KMS-11 (cell line): ENCODE results near the gene NCOA1.
"Not testable (repeated sequence)": the region's sequence is repeated elsewhere in the genome, so short reads cannot be mapped to it uniquely, and the experiment has no call there.

Experiments
- H2AFZ ChIP-seq: fragments of 200-600 bp; sonication (generic); 2 replicates; pipeline ENCODE4 v1.6.1; 2016; ENCODE audit warnings: antibody characterized with exemption, mixed run types, low read depth
- H3K27ac ChIP-seq: fragments of 200-600 bp; sonication (generic); 2 replicates; pipeline ENCODE4 v1.6.1; 2016; ENCODE audit warnings: mild to moderate bottlenecking, mixed run types
- H3K27me3 ChIP-seq: fragments of 200-600 bp; sonication (generic); 2 replicates; pipeline ENCODE4 v1.6.1; 2017; ENCODE audit warnings: mild to moderate bottlenecking, low read depth, mixed run types, moderate library complexity; ENCODE audit not compliant: insufficient read depth
- H3K36me3 ChIP-seq: fragments of 200-600 bp; sonication (generic); 2 replicates; pipeline ENCODE4 v1.6.1; 2017; ENCODE audit warnings: mild to moderate bottlenecking, mixed run types; ENCODE audit not compliant: insufficient read depth
- H3K4me1 ChIP-seq: fragments of 200-600 bp; sonication (generic); 2 replicates; pipeline ENCODE4 v1.6.1; 2016; ENCODE audit warnings: mild to moderate bottlenecking, low read depth, mixed run types; ENCODE audit not compliant: poor library complexity, severe bottlenecking
- H3K4me2 ChIP-seq: fragments of 200-600 bp; sonication (generic); 2 replicates; pipeline ENCODE4 v1.7.0; 2016; ENCODE audit warnings: mild to moderate bottlenecking, mixed run types
- H3K4me3 ChIP-seq: fragments of 200-600 bp; sonication (generic); IDR thresholded peaks from 2 replicates; pipeline ENCODE4 v1.6.1; 2017; ENCODE audit warnings: low read depth, low read length, mixed read lengths; ENCODE audit not compliant: insufficient read depth
- H3K79me2 ChIP-seq: fragments of 200-600 bp; sonication (generic); 2 replicates; pipeline ENCODE4 v1.6.1; 2016; ENCODE audit warnings: low read depth, mixed run types; ENCODE audit not compliant: insufficient read depth
- H3K9ac ChIP-seq: fragments of 200-600 bp; sonication (generic); 2 replicates; pipeline ENCODE4 v1.6.1; 2016; ENCODE audit warnings: mild to moderate bottlenecking, mixed run types
- H4K20me1 ChIP-seq: fragments of 200-600 bp; sonication (generic); 2 replicates; pipeline ENCODE4 v1.6.1; 2016; ENCODE audit warnings: mild to moderate bottlenecking, mixed run types; ENCODE audit not compliant: insufficient read depth
- TF ChIP-seq, protein P1 (sequence below): fragments of 200-600 bp; sonication (generic); conservative IDR thresholded peaks from 2 replicates; pipeline ENCODE4 v1.6.1; 2017; ENCODE audit warnings: low read depth, mild to moderate bottlenecking, antibody characterized with exemption, low read length, moderate library complexity, mixed read lengths

Gene NCOA1

DNA sequence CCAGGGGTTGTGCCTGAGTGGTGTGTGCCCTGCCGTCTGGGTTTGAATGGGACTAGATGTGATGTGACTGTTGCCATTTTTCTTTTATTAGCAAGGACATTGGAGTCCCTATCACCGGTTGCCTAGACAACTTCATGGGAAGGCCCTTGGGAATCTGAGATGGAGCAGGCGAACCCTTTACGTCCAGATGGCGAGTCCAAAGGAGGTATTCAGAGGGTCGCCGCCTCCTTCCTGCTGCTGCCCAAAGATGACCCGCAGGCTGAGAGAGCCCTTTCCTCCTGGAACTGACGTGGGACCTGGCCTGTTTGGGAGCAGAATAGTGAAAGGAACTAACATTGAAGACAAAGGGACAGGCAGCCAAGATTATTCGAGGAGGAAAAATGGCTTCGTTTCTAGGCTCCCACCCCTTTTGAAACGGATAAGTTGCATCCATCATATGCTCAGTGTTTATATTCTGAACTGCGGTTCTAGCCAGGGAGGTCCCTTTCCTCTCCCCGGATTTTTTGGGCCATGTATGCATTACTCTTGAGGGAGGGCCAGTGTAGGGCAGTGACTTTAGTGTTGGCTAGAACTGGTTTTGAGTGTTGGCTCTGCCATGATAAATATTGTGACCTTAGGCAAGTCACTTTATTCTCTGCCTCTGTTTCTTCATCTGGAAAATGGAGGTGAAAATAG lies 302.8 kb downstream of the NCOA1 start:
- TF ChIP-seq, protein P1, sequence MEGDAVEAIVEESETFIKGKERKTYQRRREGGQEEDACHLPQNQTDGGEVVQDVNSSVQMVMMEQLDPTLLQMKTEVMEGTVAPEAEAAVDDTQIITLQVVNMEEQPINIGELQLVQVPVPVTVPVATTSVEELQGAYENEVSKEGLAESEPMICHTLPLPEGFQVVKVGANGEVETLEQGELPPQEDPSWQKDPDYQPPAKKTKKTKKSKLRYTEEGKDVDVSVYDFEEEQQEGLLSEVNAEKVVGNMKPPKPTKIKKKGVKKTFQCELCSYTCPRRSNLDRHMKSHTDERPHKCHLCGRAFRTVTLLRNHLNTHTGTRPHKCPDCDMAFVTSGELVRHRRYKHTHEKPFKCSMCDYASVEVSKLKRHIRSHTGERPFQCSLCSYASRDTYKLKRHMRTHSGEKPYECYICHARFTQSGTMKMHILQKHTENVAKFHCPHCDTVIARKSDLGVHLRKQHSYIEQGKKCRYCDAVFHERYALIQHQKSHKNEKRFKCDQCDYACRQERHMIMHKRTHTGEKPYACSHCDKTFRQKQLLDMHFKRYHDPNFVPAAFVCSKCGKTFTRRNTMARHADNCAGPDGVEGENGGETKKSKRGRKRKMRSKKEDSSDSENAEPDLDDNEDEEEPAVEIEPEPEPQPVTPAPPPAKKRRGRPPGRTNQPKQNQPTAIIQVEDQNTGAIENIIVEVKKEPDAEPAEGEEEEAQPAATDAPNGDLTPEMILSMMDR = no peak
- Histone ChIP-seq H3K27me3 (no peaks in the 10 kb centered on the region), H3K9ac (peak overlapping the region; percentile 87; the same call in 1 of the 2 replicates), H3K27ac (peak overlapping the region; percentile 88), H3K4me3 (peak overlapping the region; percentile 41), H3K4me2 (peak overlapping the region; percentile 96), H3K36me3 (no peaks in the 10 kb centered on the region), H3K79me2 (peaks cover 56% of the 10 kb centered on the region), H3K4me1 (peaks cover 32% of the 10 kb centered on the region), H2AFZ (peak overlapping the region; percentile 85), H4K20me1 (no peaks in the 10 kb centered on the region)

DNA sequence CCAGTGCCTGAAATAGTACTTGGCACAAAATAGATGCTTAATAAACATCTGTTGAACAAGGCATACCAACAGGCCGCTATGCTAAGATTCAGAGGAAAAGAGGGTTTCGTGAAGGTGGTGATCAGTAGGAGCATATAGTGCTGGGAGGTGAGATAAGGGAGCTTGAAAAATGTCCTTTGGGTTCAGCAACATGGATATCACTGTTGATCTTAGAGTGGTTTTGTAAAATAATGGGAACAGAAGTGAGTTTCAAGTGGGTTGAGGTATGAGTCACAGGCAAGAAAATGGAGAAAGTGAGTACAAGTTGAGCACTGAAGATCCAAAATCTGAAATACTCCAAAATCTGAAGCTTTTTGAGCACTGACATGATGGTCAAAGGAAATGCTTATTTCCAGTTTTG lies 306.6 kb downstream of the NCOA1 start:
- Histone ChIP-seq H3K9ac (no peak overlapping the region), H3K27me3 (no peaks in the 10 kb centered on the region), H2AFZ (no peak overlapping the region), H3K36me3 (no peaks in the 10 kb centered on the region), H3K4me2 (no peak overlapping the region), H3K4me3 (no peak overlapping the region), H3K27ac (no peak overlapping the region), H3K79me2 (peaks cover 69% of the 10 kb centered on the region), H4K20me1 (no peaks in the 10 kb centered on the region), H3K4me1 (peaks cover 16% of the 10 kb centered on the region)
- TF ChIP-seq, protein P1 = no peak

DNA sequence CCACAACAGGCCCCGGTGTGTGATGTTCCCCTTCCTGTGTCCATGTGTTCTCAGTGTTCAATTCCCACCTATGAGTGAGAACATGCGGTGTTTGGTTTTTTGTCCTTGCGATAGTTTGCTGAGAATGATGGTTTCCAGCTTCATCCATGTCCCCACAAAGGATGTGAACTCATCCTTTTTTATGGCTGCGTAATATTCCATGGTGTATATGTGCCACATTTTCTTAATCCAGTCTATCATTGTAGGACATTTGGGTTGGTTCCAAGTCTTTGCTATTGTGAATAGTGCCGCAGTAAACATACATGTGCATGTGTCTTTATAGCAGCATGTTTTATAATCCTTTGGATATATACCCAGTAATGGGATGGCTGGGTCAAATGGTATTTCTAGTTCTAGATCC lies 309.4 kb downstream of the NCOA1 start:
- not testable (repeated sequence) for H3K36me3 ChIP-seq, H3K4me1 ChIP-seq, H3K4me2 ChIP-seq, H3K4me3 ChIP-seq, H4K20me1 ChIP-seq, H2AFZ ChIP-seq, H3K9ac ChIP-seq, H3K27ac ChIP-seq, H3K27me3 ChIP-seq
- H3K79me2 ChIP-seq = peaks cover 47% of the 10 kb centered on the region

DNA sequence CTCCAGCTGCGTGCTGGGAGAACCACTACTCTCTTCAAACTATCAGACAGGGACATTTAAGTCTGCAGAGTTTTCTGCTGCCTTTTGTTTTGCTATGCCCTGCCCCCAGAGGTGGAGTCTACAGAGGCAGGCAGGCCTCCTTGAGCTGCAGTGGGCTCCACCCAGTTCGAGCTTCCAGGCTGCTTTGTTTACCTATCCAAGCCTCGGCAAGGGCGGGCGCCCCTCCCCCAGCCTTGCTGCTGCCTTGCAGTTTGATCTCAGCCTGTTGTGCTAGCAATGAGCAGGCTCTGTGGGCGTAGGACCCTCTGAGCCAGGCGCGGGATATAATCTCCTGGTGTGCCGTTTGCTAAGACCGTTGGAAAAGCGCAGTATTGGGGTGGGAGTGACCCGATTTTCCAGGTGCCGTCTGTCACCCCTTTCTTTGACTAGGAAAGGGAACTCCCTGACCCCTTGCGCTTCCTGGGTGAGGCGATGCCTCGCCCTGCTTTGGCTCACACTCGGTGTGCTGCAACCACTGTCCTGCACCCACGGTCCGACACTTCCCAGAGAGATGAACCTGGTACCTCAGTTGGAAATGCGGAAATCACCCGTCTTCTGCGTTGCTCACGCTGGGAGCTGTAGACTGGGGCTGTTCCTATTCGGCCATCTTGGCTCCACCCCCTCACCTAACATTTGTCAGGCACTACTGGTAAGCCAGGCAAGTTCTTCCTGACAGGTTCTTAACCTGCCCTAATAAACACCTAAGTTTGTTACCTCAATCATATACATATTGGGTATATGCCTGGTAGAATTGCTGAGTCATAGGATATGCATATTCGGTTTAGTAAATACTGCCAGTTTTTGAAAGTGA lies 315.0 kb downstream of the NCOA1 start:
- H3K4me3 ChIP-seq, H3K9ac ChIP-seq, H2AFZ ChIP-seq, H3K36me3 ChIP-seq, H3K4me2 ChIP-seq, H3K27me3 ChIP-seq, H4K20me1 ChIP-seq: not testable (repeated sequence)
- Histone ChIP-seq H3K27ac (peak overlapping the region; percentile 17; the same call in 1 of the 2 replicates), H3K79me2 (peaks cover 49% of the 10 kb centered on the region), H3K4me1 (peaks cover 36% of the 10 kb centered on the region)

DNA sequence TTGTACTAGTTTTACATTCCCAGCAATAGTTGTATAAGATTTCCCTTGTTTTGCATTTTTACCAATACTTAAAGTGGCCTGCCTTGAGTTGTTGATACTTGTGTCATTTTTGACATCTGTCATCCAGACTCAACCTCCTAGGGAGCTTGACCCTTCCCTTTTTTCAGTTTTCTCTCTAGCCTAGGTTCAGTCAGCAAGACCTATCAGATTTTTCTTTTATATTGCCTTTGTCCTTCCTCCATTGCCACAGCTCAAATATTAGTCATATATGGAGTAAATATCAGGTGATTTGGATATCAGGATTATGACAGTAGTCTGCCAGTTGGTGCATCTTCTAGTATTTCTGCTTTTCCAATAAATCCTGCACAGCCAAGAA lies 315.6 kb downstream of the NCOA1 start:
- Histone ChIP-seq H3K27me3 (no peaks in the 10 kb centered on the region), H3K9ac (no peak overlapping the region), H4K20me1 (no peaks in the 10 kb centered on the region), H3K4me3 (no peak overlapping the region), H3K36me3 (no peaks in the 10 kb centered on the region), H3K27ac (peak overlapping the region; percentile 17; the same call in 1 of the 2 replicates), H3K79me2 (peaks cover 53% of the 10 kb centered on the region), H3K4me1 (peaks cover 36% of the 10 kb centered on the region), H2AFZ (no peak overlapping the region), H3K4me2 (no peak overlapping the region)
- TF ChIP-seq, protein P1 = no peak
